GM19035 (cell line): Measurements from ENCODE around the gene CCT7.
"Not testable (repeated sequence)": the region's sequence is repeated elsewhere in the genome, so short reads cannot be mapped to it uniquely, and the experiment has no call there.

Experiments used
- ATAC-seq: cut with Tn5 transposase; IDR thresholded peaks from one replicate; pipeline ENCODE4 v1.9.1; 2021; ENCODE audit not compliant: unreplicated experiment

Gene CCT7

DNA sequence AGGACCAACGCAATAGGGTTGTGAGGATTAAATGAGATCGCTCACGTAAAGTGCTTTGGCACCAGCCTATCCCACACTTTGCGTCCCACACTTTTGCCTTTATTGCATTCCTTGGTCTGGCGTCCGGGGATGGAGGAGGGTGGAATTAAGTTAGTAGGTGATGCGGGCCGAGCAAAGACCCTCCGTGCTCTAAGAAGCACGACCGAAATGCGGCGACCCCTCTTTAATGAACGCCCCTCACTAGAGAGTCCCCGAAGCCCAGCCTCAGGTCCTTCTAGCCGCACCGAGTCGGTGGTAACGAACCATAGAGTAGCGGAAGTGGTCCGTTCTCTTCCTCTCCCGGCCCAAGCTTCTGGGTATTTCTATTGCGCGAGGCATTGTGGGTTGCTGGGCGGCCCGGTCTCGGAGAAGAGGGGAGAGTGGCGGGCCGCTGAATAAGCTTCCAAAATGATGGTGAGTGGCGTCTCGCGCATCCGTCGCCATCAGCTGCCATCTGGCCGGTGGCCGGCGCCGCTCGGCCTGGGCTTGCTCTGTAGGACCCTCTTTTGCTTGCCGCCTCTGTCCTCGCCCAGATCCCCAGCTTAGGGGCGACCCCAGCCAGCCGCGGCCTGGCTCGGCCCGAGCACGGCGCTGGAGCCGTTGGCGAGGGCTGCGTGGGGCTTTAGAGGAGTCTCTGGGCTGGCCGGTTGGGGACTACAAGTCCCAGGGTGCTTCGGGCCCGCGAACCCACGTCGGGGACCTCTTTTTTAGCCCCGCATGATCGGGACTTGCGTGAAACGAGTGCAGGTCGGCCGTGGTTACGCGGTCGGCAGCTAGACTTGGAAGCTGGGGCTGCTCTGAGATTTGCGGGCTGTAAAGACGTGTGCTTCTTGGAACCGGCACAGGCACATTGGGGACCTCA is at the start of gene CCT7:
Gene CCT7, plus strand, starts transcription at position 377 of the 901 bp plus-strand sequence. Its CDS starts 71 bp downstream, at position 448.
- peak; percentile 58 for ATAC-seq

DNA sequence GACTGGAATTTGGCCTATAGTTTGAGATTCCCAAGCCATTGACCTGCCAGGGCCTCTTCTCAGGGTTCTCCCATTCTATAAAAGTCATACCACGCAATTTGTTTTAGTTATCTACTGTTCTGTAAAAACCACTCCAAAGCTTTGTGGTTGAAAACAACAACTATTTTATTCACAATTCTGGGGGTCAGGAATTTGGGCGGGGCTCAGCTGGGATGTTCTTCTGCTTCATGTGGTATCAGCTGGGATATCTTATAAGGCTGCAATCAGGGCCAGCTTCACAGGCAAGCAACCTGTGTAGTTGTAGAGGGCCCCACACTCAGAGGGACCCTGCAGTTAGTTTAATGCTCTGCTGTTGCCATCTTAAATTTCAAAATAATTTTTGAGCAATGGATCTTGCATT is 48.1 kb upstream of the CCT7 start:
- no peak for ATAC-seq

DNA sequence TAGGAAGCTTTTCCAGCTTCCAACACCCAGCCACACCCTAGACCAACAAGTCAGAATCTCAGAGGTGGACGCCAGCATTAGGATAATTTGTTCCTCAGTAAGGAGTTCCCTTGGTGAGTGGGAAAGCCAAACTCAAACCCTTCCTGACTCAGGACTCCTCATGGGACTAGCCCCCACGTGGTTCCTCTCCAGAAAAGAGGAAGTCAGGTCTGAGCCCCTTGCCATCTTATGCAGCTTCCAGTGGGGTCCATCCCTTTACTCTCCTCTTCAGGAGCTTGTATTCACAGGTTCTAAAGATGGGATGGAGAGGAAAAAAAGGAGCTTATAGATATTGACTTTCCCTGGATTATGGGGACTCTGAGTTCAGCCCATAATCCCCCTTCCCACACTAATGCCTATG is 46.6 kb upstream of the CCT7 start:
- ATAC-seq: no peak

DNA sequence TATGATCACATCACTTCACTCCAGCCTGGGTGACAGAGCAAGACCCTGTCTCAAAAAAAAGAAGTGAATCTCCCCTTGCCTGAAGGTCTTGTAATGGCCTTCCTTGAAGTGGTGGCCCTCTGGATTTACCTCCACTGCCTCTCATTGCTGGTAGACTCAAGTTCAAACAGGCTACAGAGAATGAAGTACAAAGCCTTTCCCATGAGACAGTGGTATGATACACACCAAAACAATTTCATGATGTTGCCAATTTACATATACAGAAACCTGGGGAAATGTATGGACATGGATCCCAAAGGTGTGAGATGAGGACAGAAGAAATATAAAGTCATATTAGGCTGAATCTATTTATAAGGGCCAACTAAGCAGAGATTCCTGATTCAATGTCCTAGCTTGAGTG is 36.5 kb upstream of the CCT7 start:
- ATAC-seq: no peak

DNA sequence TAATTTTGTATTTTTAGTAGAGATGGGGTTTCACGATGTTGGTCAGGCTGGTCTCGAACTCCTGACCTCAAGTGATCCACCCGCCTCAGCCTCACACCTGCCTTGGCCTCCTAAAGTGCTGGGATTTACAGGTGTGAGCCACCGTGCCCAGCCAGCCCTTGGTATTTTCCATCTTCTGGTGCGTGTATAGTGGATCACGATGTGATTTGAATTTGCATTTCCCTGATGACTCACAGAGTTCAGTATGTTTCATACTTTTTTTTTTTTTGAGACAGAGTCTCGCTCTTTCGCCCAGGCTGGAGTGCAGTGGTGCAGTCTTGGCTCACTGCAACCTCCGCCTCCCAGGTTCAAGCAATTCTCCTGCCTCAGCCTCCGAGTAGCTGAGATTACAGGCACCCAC is 33.8 kb upstream of the CCT7 start:
- not testable (repeated sequence) for ATAC-seq

DNA sequence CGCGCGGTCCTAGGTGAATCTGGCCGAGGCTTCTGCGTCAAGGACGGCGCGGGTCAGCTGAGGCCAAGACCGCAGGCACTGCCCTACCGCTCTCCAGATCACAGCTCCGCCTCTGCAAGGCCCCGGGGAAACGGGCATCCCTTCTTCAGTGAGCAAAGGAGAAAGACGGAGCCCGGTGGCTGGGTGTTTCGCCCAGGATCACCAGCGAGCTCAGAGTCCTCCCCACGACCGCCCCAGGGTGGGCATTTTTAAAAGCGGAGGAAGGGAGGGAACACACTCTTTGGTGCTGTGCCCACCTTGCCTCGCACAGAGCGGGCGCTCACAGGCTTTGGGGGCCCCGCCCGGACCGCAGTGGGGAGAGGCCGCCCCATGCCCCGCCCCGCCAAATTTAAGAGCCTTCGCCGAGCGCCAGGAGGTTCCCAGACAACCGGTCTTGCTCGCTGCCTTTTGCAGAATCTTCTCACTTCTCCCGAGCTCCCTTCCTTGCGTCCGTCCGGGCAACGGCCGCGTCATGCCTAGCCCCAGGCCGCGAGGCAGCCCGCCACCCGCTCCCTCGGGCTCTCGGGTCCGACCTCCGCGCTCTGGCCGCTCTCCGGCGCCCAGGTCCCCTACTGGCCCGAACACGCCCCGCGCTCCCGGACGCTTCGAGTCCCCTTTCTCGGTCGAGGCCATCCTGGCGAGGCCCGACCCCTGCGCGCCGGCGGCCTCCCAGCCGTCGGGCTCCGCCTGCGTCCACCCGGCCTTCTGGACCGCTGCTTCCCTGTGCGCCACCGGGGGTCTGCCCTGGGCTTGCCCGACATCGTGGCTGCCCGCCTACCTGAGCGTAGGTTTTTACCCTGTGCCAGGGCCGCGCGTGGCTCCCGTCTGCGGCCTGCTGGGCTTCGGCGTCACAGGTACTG is 31.7 kb upstream of the CCT7 start, which contains the start of gene NOTO:
Gene NOTO, plus strand, starts transcription at position 419 of the 899 bp plus-strand sequence. Its CDS starts 93 bp downstream, at position 512.
- no peak for ATAC-seq

DNA sequence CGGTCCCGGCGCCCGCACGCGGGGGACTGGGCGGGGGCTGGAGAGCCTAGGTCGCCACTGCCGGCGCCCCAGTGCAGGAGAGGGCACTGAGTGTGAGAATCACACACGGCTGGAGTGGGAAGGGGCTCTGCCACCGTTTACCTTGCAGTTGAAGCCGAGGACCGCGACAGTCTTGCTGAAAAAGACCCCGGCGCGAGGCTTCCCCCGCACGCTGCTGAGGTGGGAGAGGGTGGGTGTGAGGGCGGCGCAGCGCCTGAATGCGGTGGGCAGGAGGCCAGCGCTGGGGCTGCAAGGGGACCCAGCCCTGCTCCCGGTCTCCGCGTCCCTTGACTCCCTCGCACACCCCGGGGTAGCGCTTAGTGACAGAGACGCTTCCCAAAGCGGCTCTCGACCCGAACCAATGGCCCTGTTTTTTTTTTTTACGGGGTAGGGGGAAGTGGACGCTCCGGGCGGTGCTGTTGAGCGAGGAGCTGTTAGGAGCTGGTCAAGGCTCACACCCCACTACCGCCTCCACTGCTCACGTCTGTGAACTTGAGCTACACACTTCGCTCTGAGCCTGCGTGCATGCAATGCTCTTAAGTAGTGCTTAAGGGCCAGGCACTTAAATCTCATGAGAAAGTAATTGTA is 30.9 kb upstream of the CCT7 start:
- no peak for ATAC-seq

DNA sequence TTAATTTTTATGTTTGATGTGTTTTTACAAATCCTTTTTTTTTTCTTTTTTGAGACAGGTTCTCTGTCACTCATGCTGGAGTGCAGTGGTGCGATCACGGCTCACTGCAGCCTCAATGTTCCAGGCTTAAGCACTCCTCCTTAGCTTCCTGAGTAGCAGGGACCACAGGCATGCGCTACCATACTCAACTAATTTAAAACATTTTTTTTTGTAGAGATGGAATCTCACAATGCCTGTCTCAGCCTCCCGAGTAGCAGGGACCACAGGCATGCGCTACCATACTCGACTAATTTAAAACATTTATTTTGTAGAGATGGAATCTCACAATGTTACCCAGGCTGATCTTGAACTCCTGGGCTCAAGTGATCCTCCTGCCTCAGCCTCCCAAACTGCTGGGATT is 28.5 kb upstream of the CCT7 start:
- ATAC-seq: no peak

DNA sequence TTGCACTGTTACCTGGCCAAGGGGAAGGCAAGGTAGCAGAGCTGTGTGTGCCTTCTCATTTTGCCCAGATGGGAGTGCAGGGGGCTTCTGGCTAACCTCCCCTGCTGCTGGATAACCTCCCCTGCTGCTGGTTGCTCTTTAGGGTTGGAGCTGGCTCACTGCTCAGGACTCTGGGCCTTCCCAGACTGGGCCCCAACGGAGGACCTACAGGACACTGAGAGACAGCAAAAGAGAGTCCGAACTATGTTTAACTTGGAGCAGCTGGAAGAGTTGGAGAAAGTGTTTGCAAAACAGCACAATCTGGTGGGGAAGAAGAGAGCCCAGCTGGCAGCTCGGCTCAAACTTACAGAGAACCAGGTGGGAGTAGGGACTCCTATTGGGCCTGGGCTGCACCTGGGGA is 25.9 kb upstream of the CCT7 start:
- ATAC-seq: no peak

DNA sequence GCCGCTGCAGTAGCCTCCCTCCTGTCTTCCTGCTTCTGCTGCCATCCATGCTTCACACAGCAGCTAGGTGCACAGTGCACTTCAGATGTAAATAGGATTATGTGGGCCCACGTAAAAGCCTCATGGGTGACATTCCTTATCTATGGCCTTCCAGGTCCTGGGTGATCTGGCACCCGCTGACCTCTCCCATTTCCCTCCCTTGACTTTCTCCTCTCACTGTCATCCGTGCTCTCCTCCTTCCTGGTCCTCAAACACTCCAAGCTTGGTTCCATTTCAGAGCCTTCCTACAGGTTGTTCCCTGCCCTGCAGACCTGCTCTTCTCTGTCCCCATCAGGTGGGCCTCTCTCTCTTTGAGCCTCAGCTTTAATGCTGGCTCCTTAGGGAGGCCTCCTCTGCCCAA is 24.1 kb upstream of the CCT7 start:
- ATAC-seq: no peak

DNA sequence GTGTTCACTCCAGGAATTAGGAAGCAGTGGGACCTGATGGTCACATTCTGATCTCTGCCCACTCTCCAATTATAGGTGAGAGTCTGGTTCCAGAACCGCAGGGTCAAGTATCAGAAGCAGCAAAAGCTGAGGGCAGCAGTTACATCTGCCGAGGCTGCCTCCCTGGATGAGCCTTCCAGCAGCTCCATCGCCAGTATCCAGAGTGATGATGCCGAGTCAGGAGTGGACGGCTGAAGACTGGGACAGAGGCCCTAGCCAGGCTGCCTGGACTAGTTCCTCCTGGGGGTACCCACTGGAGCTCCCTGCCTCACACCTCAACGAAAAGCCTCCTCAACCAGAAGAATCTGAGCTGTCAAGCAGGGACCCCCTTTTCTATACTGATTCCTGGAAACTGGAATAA is 23.4 kb upstream of the CCT7 start:
- no peak for ATAC-seq

DNA sequence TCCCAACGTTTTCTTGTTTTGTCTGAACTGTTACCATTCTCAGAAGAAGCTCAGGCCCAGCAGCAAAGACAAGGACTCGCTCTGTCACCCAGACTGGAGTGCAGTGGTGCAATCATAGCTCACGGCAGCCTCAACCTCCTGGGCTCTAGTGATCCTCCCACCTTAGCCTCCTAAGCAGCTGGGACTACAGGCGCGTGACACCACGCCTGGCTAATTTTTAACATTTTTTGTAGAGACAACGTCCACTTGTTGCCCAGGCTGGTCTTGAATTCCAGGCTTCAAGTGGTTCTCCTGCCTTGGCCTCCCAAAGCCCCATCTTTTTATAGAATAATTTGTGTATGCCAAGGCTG is 22.0 kb upstream of the CCT7 start:
- no peak for ATAC-seq

DNA sequence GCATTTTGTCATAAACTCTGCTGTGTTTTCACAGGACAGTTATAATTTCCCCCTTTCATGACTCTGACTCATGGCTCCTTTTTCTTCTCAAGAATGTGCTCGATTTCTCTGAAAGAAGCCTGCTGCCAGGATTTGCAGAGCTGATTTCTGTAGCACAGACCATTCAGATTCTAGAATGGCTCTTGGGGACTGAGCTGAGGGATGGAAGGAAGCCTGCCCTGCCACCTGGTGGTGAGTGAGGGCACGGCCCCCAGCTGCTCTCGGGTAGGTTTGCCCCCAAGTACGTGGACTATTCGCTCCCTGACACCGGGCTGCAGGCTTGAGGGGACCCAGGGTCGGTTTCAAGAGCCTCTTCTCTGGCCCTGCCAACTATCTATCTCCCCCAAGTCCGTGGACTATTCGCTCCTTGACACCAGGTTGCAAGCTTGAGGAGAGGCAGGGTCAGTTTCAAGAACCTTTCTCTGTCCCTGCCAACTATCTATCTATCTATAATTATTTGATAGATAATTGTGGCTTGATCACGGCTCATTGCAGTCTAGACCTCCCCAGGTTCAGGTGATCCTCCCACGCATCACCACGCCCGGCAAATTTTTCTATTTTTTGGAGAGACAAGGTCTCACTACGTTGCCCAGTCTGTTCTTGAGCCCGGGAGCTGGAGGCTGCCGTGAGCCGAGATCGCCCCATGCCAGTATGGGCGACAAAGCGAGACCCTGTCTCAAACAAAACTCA is 21.5 kb upstream of the CCT7 start:
- peak; percentile 57 for ATAC-seq

DNA sequence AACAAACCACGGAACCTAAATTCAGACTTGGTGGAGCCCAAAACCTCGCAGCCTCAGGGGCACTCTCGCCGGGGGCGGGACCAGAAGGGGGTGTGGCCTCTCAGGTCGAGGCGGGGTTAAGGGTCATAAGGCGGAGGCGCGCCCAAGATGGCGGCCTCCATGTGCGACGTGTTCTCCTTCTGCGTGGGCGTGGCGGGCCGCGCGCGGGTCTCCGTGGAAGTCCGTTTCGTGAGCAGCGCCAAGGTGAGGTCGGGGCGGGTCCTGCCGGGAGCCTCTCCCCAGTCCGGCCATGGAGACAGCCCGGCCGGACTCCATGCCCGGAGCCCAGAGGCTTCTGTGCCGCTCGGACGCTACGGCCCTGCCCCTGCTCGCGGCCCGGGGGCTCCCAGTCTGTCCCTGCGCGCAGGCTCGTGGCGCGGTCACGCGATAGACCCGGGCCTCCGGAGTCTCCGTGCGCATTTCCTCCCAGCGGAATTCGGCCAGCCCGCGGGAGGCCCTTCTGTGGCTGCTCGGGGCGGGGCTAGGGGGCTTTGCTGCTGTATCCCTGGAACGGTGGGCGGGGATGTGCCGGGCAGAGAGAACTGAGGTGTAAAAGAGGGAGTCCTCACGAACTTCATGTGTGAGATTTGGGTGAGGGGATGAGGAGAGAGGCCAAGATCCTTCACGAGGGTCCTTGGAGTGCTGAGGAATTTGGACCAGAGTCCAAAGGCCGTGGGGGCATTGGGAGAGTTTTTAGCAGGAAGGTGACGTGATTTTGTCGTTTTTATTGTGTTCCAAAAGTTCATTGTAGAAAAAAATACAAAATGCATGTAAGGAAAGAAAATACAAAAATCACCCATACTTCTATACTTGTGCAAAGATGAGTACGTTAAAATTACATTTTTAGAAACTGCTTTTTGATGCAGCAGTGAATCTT is 19.7 kb upstream of the CCT7 start, which contains the start of gene SMYD5:
Gene SMYD5, plus strand, starts transcription at position 126 of the 916 bp plus-strand sequence. Its CDS starts 22 bp downstream, at position 148.
- ATAC-seq: peak; percentile 94

DNA sequence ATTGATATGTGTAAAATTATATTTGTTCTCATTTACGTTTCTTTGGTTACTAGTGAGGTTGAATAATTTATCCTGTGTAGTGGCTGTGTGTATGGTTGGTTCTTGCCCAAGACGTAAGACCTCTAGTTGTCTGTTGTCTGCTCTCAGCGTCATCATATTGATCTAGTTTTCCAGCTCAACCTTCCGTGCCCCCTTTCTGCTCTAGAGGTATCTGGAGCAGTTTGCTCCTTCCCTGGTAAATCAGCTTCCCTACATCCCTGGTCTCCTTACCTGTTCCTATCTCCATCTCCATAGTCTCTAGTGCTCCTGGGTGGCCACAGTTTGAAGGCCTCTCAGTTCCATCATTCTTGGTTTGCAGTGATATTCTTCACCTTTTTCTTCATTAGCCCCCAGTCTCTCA is 18.9 kb upstream of the CCT7 start:
- no peak for ATAC-seq

DNA sequence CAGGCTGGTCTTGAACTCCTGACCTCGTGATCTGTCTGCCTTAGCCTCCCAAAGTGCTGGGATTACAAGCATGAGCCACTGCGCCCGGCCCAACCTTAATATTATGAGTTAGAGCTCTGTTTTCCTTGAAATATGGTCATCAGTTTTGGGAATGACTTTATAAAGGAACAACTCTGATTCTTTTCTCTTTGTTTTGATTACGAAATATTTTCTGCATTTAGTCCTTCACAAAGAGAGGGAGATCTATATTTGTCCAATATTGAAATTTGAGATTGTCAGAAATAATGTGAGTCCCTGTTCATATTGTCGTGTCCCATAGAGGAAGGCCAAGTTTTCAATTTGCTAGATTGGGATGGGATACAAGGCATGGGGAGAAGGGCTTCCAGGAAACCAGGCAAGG is 16.9 kb upstream of the CCT7 start:
- no peak for ATAC-seq

DNA sequence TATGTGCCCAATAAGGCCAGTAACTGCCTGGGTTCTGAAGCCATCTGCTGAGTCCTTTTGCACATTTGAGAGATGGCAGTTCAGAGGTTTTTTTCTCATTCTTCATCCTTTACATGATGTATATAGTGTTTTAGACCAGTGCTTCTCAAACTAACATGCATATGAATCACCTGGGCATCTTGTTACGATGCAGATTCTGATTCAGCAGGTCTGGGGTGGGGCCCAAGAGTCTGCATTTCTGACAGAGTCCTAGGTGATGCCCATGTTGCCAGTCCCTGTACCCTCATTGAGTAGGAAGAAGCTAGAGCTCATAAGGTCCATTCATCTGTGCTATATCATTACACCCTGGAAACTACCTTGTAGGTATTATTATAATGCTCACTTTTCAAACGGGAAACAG is 16.3 kb upstream of the CCT7 start:
- ATAC-seq: no peak

DNA sequence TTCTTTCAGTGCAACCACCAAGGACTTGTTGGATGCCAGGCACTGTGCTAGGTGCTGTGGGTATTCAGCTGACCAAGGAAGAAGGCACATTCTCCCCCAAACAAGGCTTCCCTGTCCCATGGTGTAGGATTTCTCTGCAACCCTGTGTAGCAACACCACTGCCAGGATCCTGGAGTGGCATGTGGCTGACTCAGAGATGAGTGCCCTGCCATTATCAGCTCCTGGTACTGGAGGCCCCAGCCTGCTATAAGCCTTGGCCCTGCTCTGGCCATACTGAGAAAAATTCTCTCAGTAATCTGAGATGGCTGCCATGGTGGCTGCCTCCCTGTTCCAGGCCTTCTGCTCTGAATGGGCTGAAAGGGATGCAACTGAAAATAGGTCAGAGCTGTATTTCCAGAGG is 15.8 kb upstream of the CCT7 start:
- no peak for ATAC-seq

DNA sequence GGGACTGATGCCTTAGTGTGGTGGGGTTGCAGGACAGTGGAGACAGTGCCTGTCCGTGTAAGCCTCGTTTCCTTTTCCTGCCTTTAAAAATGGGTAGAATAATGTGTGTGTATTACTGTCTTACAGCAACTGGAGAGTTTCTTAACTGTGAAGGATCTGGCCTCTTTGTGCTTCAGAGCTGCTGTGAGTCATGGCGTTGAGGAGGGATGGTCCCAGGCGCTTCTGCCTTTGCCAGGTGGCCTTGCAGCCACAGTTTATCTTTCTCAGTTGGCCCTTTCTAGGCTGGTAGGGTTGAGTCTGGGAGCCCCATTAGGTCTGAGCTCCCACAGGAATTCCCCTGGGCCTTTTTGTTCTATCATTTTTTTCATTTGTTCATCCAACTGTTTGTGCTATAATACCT is 10.3 kb upstream of the CCT7 start:
- no peak for ATAC-seq
